ENCODE measurements around the gene DCX.
"Not testable (repeated sequence)": the region's sequence is repeated elsewhere in the genome, so short reads cannot be mapped to it uniquely, and the experiment has no call there.

Gene DCX

DNA sequence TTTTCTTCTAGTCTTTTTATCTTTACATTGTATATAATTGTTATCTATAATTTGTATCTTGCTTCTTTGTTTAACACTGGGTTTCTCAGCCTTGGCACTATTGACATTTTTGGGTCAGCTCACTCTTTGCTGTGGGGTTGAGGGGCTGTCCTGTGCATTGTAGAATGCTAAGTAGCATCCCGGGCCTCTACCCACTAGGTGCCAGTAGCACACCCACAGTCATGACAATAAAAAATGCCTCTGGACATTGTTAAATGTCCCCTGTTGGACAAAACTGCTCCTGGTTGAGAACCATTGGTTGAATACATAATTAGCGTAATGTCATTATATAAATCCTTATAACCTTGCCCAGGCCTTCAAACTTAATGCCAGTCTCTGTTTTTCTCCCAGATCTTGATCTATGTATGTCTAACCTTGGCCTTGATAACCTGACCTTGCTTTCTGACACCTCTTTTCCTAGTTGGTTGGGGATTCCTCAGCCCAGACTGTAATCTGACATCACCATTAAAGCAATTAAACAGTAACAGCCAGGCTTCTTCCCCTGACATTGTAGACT, 46.1 kb downstream of the DCX start:
- DNase-seq, result no peak

DNA sequence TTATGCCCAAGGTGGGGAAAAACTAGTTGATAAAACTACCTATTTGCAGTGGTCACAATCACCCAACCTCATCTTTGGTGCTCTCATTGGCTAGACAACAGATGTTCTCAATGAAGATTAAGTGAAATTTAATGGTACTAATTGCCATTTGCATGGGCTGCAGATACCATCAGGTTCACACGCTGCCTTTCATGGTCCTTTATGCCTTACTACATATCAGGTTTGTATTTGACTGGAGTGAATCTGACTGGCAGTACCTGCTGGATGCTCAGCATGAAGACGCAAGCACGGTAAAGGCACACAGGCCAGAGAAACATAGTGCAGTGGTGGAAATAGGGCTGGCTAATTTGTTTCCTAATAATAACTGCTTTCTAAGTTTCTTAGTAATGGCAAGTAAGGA, 48.3 kb downstream of the DCX start:
- no peak for DNase-seq

DNA sequence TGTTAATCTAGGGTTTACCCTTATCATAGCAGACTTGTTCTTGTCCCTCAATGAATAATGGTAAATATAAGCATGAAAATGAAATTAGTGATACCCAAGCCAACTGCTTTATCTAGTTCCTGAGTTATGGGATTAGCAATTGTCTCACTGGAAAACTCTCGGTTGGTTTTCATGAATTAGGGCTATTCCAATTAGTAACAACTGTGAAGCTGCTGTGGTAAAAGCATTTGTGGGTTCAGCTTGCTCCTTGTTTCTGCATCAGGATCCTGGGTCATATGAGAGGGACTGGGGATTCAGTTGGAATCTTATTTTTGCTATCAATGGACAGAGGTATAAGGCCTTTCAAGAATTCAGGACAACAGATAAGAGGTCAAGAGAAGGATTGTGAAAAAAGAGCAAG, 50.2 kb downstream of the DCX start:
- DNase-seq, result no peak

DNA sequence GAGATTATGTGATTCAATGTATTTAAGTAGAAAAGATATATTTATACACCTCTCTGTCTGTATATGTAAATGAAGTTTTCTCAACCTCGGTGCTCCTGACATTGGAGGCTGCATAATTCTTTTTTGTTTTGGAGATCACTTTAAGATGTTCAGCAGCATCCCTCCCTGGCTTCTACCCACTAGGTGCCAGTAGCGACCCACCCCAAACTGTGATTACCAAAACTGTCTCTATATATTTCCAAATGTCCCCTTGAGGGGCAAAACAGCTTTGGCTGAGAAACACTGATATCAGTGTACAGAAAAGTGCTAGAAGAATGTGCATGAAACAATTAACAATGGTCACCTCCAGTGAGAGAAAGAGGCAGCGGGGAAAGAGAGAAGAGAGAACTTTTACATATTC, 51.2 kb downstream of the DCX start:
- no peak for DNase-seq

DNA sequence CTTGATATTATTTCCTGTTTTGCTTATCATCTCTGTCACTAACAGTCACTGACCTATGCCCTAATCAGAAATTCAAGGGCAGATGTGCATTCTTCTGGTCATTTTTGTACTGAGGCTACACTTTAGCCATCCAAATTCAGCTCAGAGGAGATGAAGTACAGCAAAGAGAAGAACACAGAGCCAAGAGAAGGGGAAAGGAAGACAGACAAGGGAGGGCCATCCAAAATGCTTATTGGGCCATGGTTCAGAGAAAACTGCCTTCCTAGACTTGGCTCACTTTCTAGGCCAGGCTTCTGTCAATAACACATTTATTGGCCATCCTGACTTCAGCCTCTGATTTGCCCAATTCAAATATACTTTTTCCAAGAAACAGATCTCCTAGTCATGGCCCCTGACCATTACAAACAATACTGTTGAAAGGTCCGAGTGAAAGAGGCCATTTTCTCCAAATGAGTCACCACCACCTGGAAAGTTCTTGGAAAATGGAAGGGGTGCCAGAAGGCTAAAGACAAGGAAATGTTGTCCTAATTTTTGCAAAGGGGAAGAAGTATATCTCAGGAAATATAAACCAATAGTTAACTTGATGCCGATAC, 56.4 kb downstream of the DCX start:
- DNase-seq, result no peak

DNA sequence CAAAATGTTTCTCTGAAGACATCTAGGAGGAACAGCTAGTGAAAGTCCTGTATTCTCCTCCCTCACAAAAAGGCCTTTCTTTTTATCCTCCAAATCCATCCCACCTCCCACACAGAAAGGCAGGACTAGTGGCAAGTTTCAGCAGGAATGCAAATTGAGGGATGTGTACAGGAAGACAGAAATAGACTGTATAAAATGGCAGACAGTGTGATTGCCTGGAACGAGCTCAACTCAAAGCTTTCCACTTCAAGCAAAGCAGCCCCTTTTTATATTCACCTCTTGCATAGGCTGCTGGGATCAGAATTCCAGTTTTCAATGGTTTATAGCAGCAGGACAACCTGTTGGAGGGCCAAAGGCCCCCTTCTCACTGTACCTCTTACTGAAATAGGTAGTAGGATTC, 57.5 kb downstream of the DCX start:
- DNase-seq, result no peak

DNA sequence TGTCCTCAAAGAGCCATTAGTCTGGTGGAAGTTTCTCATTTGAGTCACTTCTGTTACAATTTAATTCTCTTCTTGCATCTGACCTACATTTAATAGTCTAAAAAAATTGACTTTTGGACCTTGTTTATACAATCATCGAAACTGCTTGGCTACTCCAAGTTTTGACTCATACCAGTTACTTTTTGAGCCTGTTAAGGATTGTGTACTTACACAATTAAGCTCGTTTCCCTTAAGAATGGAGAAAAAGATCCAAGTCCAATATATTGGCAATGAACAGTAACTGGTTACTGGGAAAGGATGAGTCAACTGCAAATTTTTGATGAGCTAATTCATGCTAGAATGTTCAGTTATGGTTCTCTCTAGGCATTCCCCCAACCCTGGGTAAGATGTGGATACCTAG, 58.2 kb downstream of the DCX start:
- DNase-seq, result no peak

DNA sequence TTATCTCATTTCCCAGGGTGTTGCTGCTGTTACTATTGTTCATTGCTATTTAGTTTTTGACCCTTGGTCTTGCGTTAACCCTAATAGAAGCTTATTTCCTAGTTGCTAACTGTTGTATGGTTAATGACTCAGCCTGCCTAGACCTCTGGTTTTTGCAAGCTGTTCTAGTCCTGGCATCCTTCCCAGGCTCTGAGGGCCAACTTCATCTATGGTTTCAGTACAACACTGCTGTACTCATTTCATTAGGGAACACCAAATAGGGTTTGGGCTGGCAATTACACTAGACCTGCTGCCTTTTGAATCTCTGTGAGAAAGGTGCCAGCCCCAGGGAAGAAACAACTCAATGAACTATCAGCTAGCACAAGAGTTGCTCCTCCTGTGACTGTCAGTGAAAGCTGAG, 59.6 kb downstream of the DCX start:
- DNase-seq, result no peak

DNA sequence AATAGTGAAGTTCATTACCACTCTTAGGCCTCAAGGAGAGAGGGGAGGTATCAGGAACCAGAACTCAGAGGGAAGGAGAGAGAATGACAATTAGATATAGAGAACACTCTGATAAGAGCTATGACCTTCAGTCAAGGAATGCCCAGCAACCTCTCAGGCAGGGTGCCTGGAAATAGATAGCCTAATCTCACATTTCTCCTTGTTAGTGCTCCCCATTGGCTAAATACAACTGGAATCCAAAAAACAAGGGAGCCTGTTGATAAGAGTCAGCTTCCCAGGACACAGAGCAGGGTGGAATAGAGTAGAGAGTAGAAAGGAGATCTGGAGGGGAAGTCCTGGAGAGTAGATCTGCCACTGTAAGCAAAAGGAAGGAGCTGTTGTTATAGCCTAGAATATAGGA, 62.1 kb downstream of the DCX start:
- no peak for DNase-seq

DNA sequence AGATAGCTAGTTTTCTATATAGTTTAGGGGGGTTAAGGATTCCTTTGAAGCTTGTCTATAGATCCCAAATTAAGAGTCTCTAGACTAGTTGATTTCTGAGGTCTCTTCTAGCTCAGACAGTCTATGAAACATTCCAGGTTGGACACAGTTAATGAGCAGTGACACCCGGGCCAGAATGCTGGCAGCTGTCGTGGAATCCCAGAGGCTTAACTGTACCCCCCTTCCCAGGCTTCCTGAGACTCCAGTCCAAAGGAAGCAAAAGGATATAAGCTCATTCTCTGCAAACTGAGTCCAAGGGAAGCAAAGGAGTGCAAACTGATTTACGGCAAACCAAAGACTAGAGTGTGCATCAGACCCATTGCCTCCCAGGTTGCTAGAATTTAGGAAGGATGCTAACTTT, 62.9 kb downstream of the DCX start:
- DNase-seq, result no peak

DNA sequence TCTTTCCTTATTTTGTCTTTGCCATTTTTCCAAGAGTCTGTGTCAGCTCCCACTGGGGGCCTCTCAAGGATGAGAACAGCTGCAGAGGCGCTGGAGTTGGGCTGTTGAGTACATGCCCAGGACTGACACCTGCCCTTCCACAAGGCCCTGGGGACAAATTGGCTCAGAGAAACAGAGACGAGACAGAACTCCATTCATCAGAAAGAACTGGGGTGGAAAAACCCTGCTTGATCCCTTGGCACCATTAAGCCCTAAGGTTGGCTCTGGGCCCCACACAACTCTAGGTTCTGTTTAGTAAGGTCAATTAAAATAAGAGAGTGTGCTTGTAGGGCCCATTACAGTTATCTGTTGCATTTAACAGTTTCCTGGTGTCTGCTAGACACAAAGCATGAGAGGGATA, 63.6 kb downstream of the DCX start:
- DNase-seq, result no peak

DNA sequence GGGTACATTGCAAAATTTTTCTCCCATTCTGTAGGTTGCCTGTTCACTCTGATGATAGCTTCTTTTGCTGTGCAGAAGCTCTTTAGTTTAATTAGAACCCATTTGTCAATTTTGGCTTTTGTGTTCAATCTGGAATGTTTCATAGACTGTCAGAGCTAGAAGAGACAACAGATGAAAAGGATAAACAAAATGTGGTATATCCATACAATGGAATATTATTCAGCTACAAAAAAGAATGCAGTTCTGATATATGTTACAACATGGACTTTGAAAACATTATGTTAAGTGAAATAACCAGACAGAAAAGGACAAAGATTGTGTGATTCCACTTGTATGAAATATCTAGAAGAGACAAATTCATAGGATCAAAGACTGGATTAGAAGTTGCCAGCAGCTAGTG, 65.8 kb downstream of the DCX start:
- not testable (repeated sequence) for DNase-seq

DNA sequence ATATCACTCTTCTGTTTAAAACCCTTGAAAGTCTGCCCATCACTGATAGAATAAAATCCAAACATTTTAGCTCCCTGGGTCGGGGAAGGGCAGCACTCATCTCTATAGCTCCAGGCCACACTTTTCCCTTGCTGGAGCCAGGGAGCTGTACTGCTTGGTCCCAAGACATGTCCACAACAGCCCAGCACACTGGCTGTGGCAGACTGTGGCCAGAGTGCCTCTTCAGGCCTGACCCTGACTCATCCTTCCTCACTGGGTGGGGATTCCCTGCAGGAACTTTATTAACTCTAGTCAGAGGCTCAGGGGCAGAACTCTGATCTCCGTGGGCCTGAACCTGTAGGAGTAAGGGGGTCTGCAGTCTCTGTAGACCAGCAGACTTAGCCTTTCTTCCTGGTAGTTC, 71.9 kb downstream of the DCX start:
- no peak for DNase-seq

DNA sequence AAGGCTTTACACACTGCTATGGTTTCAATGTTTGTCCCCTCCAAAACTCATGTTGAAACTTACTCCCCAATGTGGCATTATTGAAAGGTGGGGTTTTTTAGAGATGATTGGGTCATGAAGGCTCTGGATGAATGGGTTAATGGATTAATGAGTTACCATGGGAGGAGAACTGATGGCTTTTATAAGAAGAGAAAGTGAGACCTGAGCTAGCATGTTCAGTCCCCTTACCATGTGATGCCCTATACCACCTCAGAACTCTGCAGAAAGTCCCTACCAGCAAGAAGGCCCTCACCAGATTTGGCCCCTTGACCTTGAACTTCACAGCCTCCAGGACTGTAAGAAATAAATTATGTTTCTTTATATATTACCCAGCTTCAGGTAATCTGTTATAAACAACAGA, 72.8 kb downstream of the DCX start:
- no peak for DNase-seq

DNA sequence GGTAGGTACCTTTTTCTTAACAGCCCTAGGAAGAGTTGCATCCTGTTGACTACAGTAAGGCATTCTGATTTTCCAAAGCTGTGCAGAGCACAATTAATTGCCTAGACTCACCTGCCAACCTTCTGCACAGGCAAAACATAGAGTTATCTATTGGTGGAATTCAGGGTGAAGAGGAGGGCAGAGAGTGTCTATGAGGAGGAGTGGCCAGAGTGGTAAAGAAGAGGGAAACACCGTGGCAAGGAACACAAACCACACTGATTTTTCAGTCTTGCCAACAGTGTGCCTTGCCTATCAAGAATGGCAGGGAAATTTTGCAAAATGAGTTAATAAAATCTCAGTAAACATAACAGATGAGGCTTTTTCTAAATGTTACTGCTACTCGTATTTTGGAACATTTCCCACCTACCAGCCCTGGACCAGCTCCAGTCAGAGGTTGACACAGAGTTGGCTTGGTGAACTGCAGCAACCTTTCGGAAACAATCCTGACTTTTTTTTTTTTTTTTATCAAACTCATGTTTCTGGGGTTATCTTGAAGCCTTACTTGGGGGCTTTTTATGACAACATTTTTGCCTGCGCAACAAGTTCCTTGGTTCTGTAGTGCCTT, 73.8 kb downstream of the DCX start:
- no peak for DNase-seq

DNA sequence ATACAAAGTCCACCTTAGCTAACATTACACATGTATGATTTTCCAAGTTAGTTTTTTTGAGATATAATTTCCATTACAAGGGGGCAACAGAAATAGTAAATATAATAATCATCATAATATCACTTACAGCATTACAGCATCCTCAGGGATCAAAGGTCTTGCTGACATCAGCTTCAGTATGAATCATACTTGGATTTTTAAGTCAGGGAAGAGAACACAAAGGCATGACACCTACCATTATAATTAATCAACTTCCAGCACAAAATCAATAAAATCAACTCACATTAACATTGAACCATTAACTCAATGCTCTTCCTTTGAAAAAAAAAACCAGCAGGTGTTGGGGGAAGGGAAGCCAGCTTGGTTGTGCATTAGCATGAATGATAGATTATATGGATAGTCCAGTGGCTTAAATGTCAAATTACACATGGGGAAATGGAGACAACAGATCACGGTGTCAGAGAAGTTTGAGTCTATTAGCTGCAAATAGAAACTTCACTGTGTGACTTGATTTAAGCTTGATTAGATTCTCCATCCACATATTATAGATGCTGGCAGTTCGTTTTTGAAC, 74.8 kb downstream of the DCX start:
- DNase-seq, result no peak

DNA sequence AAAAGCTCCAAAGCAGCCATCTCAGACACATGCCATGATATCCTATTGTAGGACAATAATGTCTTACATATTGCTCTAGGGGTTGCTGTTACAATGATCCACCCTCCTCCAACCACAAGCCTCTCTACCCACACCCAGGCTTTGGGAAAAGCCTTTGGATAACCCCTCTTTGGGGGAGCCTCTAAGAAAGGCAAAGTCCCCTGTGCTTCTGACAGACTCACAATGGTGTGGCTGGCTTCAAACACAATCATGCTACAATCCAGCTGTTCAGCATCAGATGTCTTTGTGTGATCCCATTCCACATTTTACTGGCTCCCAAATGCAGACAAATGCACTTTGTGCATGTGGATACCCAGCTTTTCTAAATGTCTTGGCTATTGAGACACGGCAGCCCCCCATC, 75.9 kb downstream of the DCX start:
- no peak for DNase-seq

DNA sequence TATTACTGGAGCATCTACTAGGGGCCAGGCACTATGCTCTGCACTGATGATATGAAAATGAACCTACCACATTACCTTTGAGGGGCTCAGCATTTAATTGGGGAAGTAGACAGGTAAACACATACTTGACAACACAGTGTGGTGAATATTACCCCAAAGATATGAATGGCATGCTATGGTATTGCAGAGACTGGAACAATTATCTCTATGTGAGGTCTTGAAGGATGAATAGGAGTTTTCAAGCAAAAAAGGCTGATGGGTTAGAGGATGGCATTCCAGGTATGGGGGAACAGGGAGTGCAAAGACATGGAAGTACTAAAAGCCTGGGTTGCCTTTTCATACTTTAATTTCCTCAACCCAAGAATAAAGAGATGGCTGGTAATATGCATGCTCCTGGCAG, 82.6 kb downstream of the DCX start:
- DNase-seq, result no peak

DNA sequence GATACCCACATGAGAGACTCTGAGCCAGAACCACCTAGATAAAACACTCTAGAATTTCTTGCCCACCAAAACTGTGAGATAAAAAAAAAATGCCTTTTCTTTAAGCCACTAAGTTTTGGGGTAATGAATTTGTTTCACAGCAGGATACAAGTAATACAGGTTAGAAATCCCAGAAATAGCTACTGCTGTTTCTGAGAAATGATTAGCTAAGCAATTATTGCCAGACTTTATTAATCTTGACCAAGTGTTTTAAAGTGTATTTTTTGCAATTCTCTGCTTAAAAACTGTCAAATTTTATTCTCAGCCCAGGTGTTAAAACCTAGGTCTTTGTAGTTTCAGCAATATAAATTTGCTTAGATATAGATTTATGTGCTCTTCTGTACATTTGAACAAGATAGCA, 83.1 kb downstream of the DCX start:
- no peak for DNase-seq

DNA sequence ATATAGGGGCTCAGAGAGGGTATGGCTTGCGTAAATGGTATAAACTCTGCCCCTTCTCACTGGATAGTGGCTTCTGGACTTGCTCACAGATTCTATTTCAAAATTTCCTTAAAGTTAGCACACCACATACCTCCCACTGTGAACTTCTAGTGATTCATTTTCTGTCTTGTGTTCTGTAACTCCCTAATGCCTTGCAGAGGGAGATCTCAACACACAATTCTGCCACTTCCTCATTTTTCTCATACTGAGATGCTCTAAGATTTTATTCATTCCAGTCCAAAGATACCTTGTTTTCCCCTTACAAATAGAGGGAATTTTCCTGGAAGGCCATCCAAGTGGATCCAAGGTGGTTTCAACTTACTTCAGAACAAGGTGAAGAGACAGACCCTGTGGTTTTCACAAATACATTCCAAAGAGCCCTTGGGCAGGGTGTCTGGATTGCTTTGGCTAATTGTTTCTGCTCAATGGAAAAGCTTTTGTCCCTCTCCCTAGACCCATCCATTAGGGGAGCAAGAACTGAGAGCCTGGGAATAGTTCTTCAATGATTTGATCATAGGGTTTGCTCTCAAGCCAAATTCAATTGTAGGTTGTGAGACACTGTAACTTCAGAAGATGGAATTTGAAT, 89.6 kb downstream of the DCX start:
- DNase-seq, result no peak

DNA sequence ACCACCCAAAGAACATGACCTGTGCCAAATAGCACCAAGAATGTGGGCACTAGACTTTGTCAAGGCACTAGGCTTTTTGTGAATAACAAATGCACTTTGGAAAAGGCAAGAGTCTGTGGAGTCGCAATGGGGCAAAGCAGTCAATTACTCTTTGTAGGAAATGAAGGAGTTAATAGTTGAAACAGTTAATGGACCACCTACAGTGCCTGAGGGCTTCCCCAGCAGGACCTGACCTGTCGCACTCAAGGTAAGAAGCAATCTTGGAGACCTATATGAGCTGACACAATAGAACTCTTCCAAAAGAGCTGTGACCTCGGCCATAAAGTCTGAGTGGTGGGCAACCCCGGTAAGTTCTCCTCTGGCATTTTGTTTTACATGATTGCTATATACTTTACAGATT, 92.5 kb downstream of the DCX start:
- no peak for DNase-seq

DNA sequence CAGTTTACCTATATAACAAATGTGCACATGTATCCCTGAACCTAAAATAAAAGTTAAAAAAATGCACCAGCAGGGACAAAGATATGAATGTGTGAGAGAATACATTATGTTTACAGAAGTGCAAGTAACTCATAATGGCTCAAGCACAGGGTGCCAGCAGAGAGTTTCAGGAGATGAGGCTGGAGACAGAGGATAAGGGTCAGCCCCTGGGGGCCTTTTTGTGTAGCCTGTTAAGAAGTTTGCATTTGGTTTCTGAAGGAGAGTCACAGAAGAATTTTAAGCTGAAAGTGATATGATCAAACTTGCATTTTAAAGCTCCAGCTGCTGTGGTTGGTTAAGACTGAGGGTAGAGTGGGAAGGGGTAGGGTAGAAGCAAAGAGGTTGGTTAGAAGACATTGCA, 93.1 kb downstream of the DCX start:
- no peak for DNase-seq

DNA sequence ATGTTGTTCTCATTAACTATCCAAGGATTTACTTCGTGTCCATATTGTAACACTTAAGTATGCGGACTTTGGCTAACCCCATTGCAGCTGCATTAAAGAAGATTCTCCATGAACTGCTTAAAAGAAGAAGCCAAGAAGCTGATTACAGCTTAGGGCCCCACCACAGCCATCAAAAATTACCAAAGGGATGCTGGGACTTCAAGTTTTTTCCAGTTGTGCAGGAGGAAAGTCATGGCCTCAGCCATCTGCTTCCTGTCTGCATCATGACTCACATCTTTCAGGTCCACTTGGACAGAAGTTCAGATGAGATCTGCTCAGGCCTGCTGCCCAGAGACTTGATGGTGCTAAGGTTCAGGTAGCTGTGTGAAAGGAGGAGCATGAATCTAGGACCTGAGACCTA, 102.9 kb downstream of the DCX start:
- DNase-seq, result no peak

DNA sequence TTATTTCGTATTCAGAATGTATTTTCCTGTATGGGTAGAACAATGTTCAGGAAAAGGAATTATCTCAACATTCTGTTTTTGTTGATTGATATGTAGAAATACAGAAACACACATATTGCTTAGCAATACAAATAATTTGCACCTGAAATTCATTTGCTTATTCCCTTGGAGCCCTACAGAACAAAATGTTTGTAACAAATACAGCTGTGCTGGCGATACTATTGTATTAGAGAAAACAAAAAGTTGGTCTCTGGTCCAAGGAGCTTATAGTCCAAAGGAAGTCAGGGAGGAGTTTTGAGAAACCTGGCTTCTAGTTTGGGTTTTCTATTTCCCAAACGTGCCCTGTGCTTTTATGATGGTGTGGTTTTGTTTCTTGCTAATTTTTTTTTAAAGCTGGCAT, 104.0 kb downstream of the DCX start:
- no peak for DNase-seq

Measured in activated CD4-positive, alpha-beta T cell treated with anti-CD3 and anti-CD28 coated beads, Interleukin-10, Interleukin-2, amounts not matched to agents 100 ng/mL and 50 ng/mL, durations not matched to agents 16 hours and 8 hours (primary cell).